Lung (tissue), 12 donors: ENCODE measurements around the gene TMEM135. TPM values are rescaled to one million over a fixed set of nuclear protein-coding genes. Genes with fewer than 3 reads are reported as not detected.

Experiments
- ATAC-seq: fragments of 200-7000 bp; cut with Tn5 transposase; one replicate; pipeline ENCODE4 v1.9.1; 2020; ENCODE audit warnings: moderate number of reproducible peaks; ENCODE audit not compliant: insufficient read depth, low FRiP score
- DNase-seq, 3 donors: peaks; one replicate each; pipeline ENCODE4 v3.0.0-alpha.2; 2013 to 2017
- H3K27ac ChIP-seq, 2 donors: one replicate each; pipeline ENCODE4 v1.5.1; 2013; ENCODE audit warnings: mild to moderate bottlenecking in 2 of 2, moderate library complexity in 2 of 2, control low read depth in 1 of 2, inconsistent platforms in 1 of 2, low read depth in 1 of 2, low read length in 1 of 2
- H3K27me3 ChIP-seq, 3 donors: one replicate each; pipeline ENCODE4 v1.5.1; 2013; ENCODE audit warnings: low read length in 2 of 3; ENCODE audit not compliant: control insufficient read depth in 3 of 3, insufficient read depth in 3 of 3
- H3K36me3 ChIP-seq, 4 donors: one replicate each; pipeline ENCODE4 v1.5.1; 2013; ENCODE audit warnings: low read length in 4 of 4, mild to moderate bottlenecking in 1 of 4, moderate library complexity in 1 of 4; ENCODE audit not compliant: control insufficient read depth in 4 of 4, insufficient read depth in 4 of 4
- H3K4me1 ChIP-seq, 5 donors: one replicate each; pipeline ENCODE4 v1.5.1; 2013; ENCODE audit warnings: low read length in 5 of 5, mild to moderate bottlenecking in 2 of 5, moderate library complexity in 1 of 5; ENCODE audit not compliant: control insufficient read depth in 5 of 5, insufficient read depth in 5 of 5
- H3K4me3 ChIP-seq: one replicate; pipeline ENCODE4 v1.5.1; 2013; ENCODE audit warnings: mild to moderate bottlenecking, control low read depth, moderate library complexity
- H3K9ac ChIP-seq, 2 donors: one replicate each; pipeline ENCODE4 v1.5.1; 2013; ENCODE audit warnings: low read length in 2 of 2, control low read depth in 1 of 2; ENCODE audit not compliant: insufficient read depth in 1 of 2
- H3K9me3 ChIP-seq, 4 donors: one replicate each; pipeline ENCODE4 v1.5.1; 2013; ENCODE audit warnings: low read length in 3 of 4, mild to moderate bottlenecking in 1 of 4, moderate library complexity in 1 of 4; ENCODE audit not compliant: control insufficient read depth in 4 of 4, insufficient read depth in 3 of 4
- CTCF ChIP-seq: IDR thresholded peaks from 2 replicates; pipeline ENCODE4 v1.5.1; 2012; ENCODE audit warnings: mild to moderate bottlenecking; ENCODE audit errors: control extremely low read depth, extremely low read depth
- WGBS, 2 donors: extraction: QIAGEN DNeasy Blood & Tissue Kit; methylation state at CpG; one replicate each; pipeline ENCODE4 v1.1.7; 2013; 5-methylcytosine and 5-hydroxymethylcytosine counted together
- polyA plus RNA-seq, 2 donors: library from polyadenylated mRNA; stranded (reverse); fragments of 200-250 nt; gene quantifications; one replicate each; pipeline ENCODE4 v1.2.1, GENCODE V29; 2013
- total RNA-seq, 2 donors: library from RNA; depleted of rRNA in 1 of 2; stranded (reverse); fragments of >200 nt in 1 of 2; gene quantifications; one replicate each; pipeline ENCODE4 v1.2.1, GENCODE V29; 2014 to 2021
- donor health status: control.
- donor health status: control.
- donor health status: Bipolar disorder and iron deficiency.
- donor health status: healthy.
- donor health status: DM: yes; HTN: yes; CAD: no.

TMEM135 gene
- total and polyA plus RNA-seq, 4 donors: 5.9 to 42.0 (median 11.5) TPM

- no peak overlapping the region for H3K9ac ChIP-seq
- peaks cover 0 to 10% (median 1%) of the 10 kb centered on the region in 5 donors for H3K4me1 ChIP-seq
- no peak for ATAC-seq
- DNase-seq: no peak
- 95 to 97% methylated on average over 6 of the region's 6 CpGs for WGBS, 2 donors
- no peak overlapping the region for H3K4me3 ChIP-seq
- no peaks in the 10 kb centered on the region for H3K9me3 ChIP-seq
- no peak for TF ChIP-seq CTCF
- H3K27ac ChIP-seq: no peak overlapping the region
- H3K27me3 ChIP-seq: no peaks in the 10 kb centered on the region
- H3K36me3 ChIP-seq: no peaks in the 10 kb centered on the region
Observed at GRCh38 chr11:87061766-87062165, 24.0 kb downstream of the TMEM135 start.

GRCh38 chr11:87063982-87064381, 26.2 kb downstream of the TMEM135 start:
- Histone ChIP-seq H3K27ac (no peak overlapping the region), H3K4me1 (peaks cover 0 to 6% (median 1%) of the 10 kb centered on the region in 5 donors), H3K36me3 (no peaks in the 10 kb centered on the region), H3K4me3 (no peak overlapping the region), H3K9ac (no peak overlapping the region), H3K9me3 (no peaks in the 10 kb centered on the region), H3K27me3 (no peaks in the 10 kb centered on the region)
- ATAC-seq (no peak), DNase-seq (no peak)
- no peak for TF ChIP-seq CTCF
- WGBS, 2 donors: 89 to 90% methylated on average over 2 of the region's 2 CpGs

GRCh38 chr11:87072787-87073186, 35.1 kb downstream of the TMEM135 start:
- Histone ChIP-seq H3K36me3 (peaks cover 7 to 24% (median 17%) of the 10 kb centered on the region in 4 donors), H3K9ac (no peak overlapping the region), H3K4me3 (no peak overlapping the region), H3K9me3 (no peaks in the 10 kb centered on the region), H3K27ac (no peak overlapping the region), H3K4me1 (no peaks in the 10 kb centered on the region), H3K27me3 (no peaks in the 10 kb centered on the region)
- DNase-seq (no peak), ATAC-seq (no peak)
- TF ChIP-seq CTCF: no peak
- WGBS, 2 donors: 77 to 78% methylated on average over 3 of the region's 3 CpGs

GRCh38 chr11:87076260-87076783, 38.6 kb downstream of the TMEM135 start:
- Histone ChIP-seq H3K4me3 (no peak overlapping the region), H3K27ac (no peak overlapping the region), H3K27me3 (no peaks in the 10 kb centered on the region), H3K9me3 (no peaks in the 10 kb centered on the region), H3K9ac (no peak overlapping the region), H3K36me3 (peaks cover 9 to 27% (median 17%) of the 10 kb centered on the region in 4 donors), H3K4me1 (no peaks in the 10 kb centered on the region)
- DNase-seq (no peak), ATAC-seq (no peak)
- 49 to 75% methylated on average over 3 of the region's 3 CpGs for WGBS, 2 donors
- TF ChIP-seq CTCF: no peak
